H1 (cell line): ENCODE data around the gene GCNA. TPM values are rescaled to one million over a fixed set of nuclear protein-coding genes. Genes with fewer than 3 reads are reported as not detected.

Experiments used
- CTCF ChIA-PET: fragments of 300-600 bp; sonication (Branson Sonifier 250); formaldehyde crosslinking; loops from one replicate; lab custom pipeline; 2021; ENCODE audit not compliant: partially characterized antibody; lab: Charles Lee
- POLR2A ChIA-PET: fragments of 300-600 bp; sonication (Branson Sonifier 250); formaldehyde crosslinking; loops from one replicate; lab custom pipeline; 2021; ENCODE audit warnings: inconsistent platforms; ENCODE audit not compliant: partially characterized antibody; lab: Charles Lee
- DNase-seq, 2 experiments: peaks; one replicate each; pipeline versions ENCODE4 v3.0.0 to v3.0.0-alpha.2; 2010 to 2022; ENCODE audit warnings: low spot score in 2 of 2, low read depth in 1 of 2, mixed read lengths in 1 of 2
- FAIRE-seq: peaks from 2 replicates; lab custom pipeline; 2011; peaks lifted over from hg19 to GRCh38; lab: Jason Lieb, UNC
- H2AFZ ChIP-seq: 2 replicates; pipeline ENCODE4 v1.8.1; 2012; ENCODE audit warnings: low read length, inconsistent platforms
- H2AK5ac ChIP-seq: 2 replicates; pipeline ENCODE4 v1.6.1; 2013; ENCODE audit warnings: low read depth, low read length
- H2BK120ac ChIP-seq: replicated peaks from 2 replicates; pipeline ENCODE3; 2013; ENCODE audit warnings: low read depth, low read length, inconsistent platforms
- H2BK12ac ChIP-seq: 2 replicates; pipeline ENCODE4 v1.6.1; 2013; ENCODE audit warnings: low read depth, low read length
- H2BK15ac ChIP-seq: 2 replicates; pipeline ENCODE4 v1.6.1; 2013; ENCODE audit warnings: low read length
- H2BK20ac ChIP-seq: 2 replicates; pipeline ENCODE4 v1.6.1; 2013; ENCODE audit warnings: low read length
- H2BK5ac ChIP-seq: 2 replicates; pipeline ENCODE4 v1.6.1; 2013; ENCODE audit warnings: low read depth, low read length
- H3K14ac ChIP-seq: 2 replicates; pipeline ENCODE4 v1.6.1; 2013; ENCODE audit warnings: inconsistent platforms; ENCODE audit not compliant: insufficient read length
- H3K18ac ChIP-seq: 2 replicates; pipeline ENCODE4 v1.6.1; 2013; ENCODE audit warnings: low read length; ENCODE audit errors: extremely low read depth
- H3K23ac ChIP-seq: 2 replicates; pipeline ENCODE4 v1.6.1; 2013; ENCODE audit warnings: inconsistent platforms; ENCODE audit not compliant: insufficient read length
- H3K23me2 ChIP-seq: 2 replicates; pipeline ENCODE4 v1.6.1; 2013; ENCODE audit warnings: low read depth, low read length
- H3K27ac ChIP-seq: 2 replicates; pipeline ENCODE4 v1.6.1; 2011; ENCODE audit warnings: low read depth, low read length, inconsistent platforms
- H3K27me3 ChIP-seq, 4 experiments: replicated peaks in 1 of 4; 1 replicate in 1 of 4; 2 replicates in 3 of 4; pipeline versions ENCODE4 v1.6.1 to v1.8.1; 2011 to 2013; ENCODE audit warnings: low read length in 3 of 4, mild to moderate bottlenecking in 3 of 4, inconsistent platforms in 2 of 4, mixed read lengths in 2 of 4, moderate library complexity in 1 of 4; ENCODE audit not compliant: control insufficient read depth in 3 of 4, insufficient read depth in 3 of 4; ENCODE audit errors: extremely low read depth in 1 of 4
- H3K36me3 ChIP-seq, 4 experiments: 2 replicates each; pipeline versions ENCODE4 v1.6.1 to v1.8.1; 2011 to 2013; ENCODE audit warnings: mild to moderate bottlenecking in 4 of 4, low read length in 3 of 4, moderate library complexity in 2 of 4, control low read depth in 1 of 4, inconsistent platforms in 1 of 4; ENCODE audit not compliant: insufficient read depth in 4 of 4, control insufficient read depth in 2 of 4
- H3K4ac ChIP-seq: replicated peaks from 2 replicates; pipeline ENCODE3; 2013; ENCODE audit warnings: low read length, low read depth, mixed read lengths, inconsistent platforms; ENCODE audit not compliant: insufficient read length
- H3K4me1 ChIP-seq, 4 experiments: replicated peaks in 1 of 4; 1 replicate in 1 of 4; 2 replicates in 3 of 4; pipeline versions ENCODE4 v1.6.1 to v1.8.1; 2011 to 2013; ENCODE audit warnings: low read length in 3 of 4, inconsistent platforms in 2 of 4, mixed read lengths in 1 of 4; ENCODE audit not compliant: insufficient read depth in 4 of 4, control insufficient read depth in 3 of 4
- H3K4me2 ChIP-seq, 2 experiments: 2 replicates each; pipeline versions ENCODE4 v1.6.1 to v1.8.1; 2011 to 2013; ENCODE audit warnings: low read depth in 2 of 2, low read length in 2 of 2, control low read depth in 1 of 2, inconsistent platforms in 1 of 2, mild to moderate bottlenecking in 1 of 2; ENCODE audit not compliant: insufficient read depth in 1 of 2
- H3K4me3 ChIP-seq, 4 experiments: fragments of 200-600, 300-600 bp in 1 of 4; sonication (generic), shearing (Covaris generic), sonication (Bioruptor Twin) in 1 of 4; 2 replicates each; pipeline versions ENCODE4 v1.5.1 to v1.8.1; 2011 to 2016; ENCODE audit warnings: low read length in 4 of 4, low read depth in 3 of 4, control low read depth in 2 of 4, inconsistent platforms in 2 of 4, mild to moderate bottlenecking in 2 of 4, mixed read lengths in 1 of 4, moderate library complexity in 1 of 4; ENCODE audit not compliant: insufficient read depth in 2 of 4; ENCODE audit errors: extremely low read depth in 1 of 4
- H3K56ac ChIP-seq: replicated peaks from 2 replicates; pipeline ENCODE3; 2013; ENCODE audit warnings: low read depth, mild to moderate bottlenecking, mixed read lengths, low read length, inconsistent platforms; ENCODE audit not compliant: insufficient read length
- H3K79me1 ChIP-seq: 2 replicates; pipeline ENCODE4 v1.6.1; 2013; ENCODE audit warnings: low read depth, low read length, control low read depth
- H3K79me2 ChIP-seq, 2 experiments: 2 replicates each; pipeline versions ENCODE4 v1.6.1 to v1.8.1; 2012 to 2013; ENCODE audit warnings: low read length in 2 of 2, mild to moderate bottlenecking in 2 of 2, inconsistent platforms in 1 of 2; ENCODE audit not compliant: insufficient read depth in 2 of 2, control insufficient read depth in 1 of 2
- H3K9ac ChIP-seq, 4 experiments: replicated peaks in 1 of 4; 1 replicate in 1 of 4; 2 replicates in 3 of 4; pipeline versions ENCODE4 v1.6.1 to v1.8.1; 2011 to 2013; ENCODE audit warnings: low read depth in 3 of 4, low read length in 3 of 4, control low read depth in 2 of 4, mild to moderate bottlenecking in 2 of 4, moderate library complexity in 2 of 4, inconsistent platforms in 1 of 4; ENCODE audit errors: extremely low read depth in 1 of 4
- H3K9me3 ChIP-seq, 2 experiments: 2 replicates each; pipeline versions ENCODE4 v1.6.1 to v1.8.1; 2012 to 2013; ENCODE audit warnings: mild to moderate bottlenecking in 2 of 2, moderate library complexity in 2 of 2, control low read depth in 1 of 2, inconsistent platforms in 1 of 2, low read depth in 1 of 2, low read length in 1 of 2, mixed read lengths in 1 of 2; ENCODE audit not compliant: insufficient read depth in 2 of 2
- H4K20me1 ChIP-seq, 2 experiments: replicated peaks in 1 of 2; 2 replicates each; pipeline versions ENCODE3 to v1.8.1; 2011 to 2013; ENCODE audit warnings: inconsistent platforms in 2 of 2, low read length in 2 of 2, mild to moderate bottlenecking in 1 of 2; ENCODE audit not compliant: insufficient read depth in 2 of 2, control insufficient read depth in 1 of 2
- H4K5ac ChIP-seq: 2 replicates; pipeline ENCODE4 v1.6.1; 2013; ENCODE audit warnings: low read length, low read depth, mixed read lengths, inconsistent platforms; ENCODE audit not compliant: insufficient read length
- H4K8ac ChIP-seq: 2 replicates; pipeline ENCODE4 v1.8.0; 2013; ENCODE audit warnings: mild to moderate bottlenecking, moderate library complexity, low read length, inconsistent platforms; ENCODE audit not compliant: insufficient read depth; ENCODE audit errors: extremely low read depth
- H4K91ac ChIP-seq: replicated peaks from 2 replicates; pipeline ENCODE3; 2013; ENCODE audit warnings: low read length, mixed read lengths, inconsistent platforms; ENCODE audit not compliant: insufficient read length
- ATF3 ChIP-seq: IDR thresholded peaks from 2 replicates; pipeline ENCODE4 v1.6.1; 2011; ENCODE audit warnings: low read depth, mild to moderate bottlenecking, low read length; ENCODE audit not compliant: insufficient read depth
- BACH1 ChIP-seq: IDR thresholded peaks from 2 replicates; pipeline ENCODE4 v1.6.1; 2012; ENCODE audit warnings: low read length, improper control_type of control experiment
- EP300 ChIP-seq, 2 experiments: IDR thresholded peaks; 1 replicate in 1 of 2; 2 replicates in 1 of 2; pipeline ENCODE4 v1.6.1; 2011 to 2012; ENCODE audit warnings: low read depth in 2 of 2, low read length in 2 of 2, mild to moderate bottlenecking in 2 of 2, borderline replicate concordance in 1 of 2, inconsistent platforms in 1 of 2, moderate library complexity in 1 of 2
- JUN ChIP-seq: IDR thresholded peaks from 2 replicates; pipeline ENCODE4 v1.6.1; 2011; ENCODE audit warnings: low read depth, mild to moderate bottlenecking, improper control_type of control experiment, low read length
- KDM4A ChIP-seq: IDR thresholded peaks from one replicate; pipeline ENCODE4 v1.7.1; 2012; ENCODE audit warnings: low read depth, mild to moderate bottlenecking, moderate library complexity, low read length, inconsistent platforms; ENCODE audit not compliant: severe bottlenecking
- RNF2 ChIP-seq: fragments of 200-900, 300-1000 bp; sonication (generic); IDR thresholded peaks from 2 replicates; pipeline ENCODE4 v1.7.1; 2016; ENCODE audit warnings: borderline replicate concordance, low read depth, mild to moderate bottlenecking, antibody characterized with exemption, low read length; ENCODE audit not compliant: poor library complexity, severe bottlenecking; ENCODE audit errors: missing control alignments
- RXRA ChIP-seq: IDR thresholded peaks from 2 replicates; pipeline ENCODE4 v1.6.1; 2011; ENCODE audit warnings: low read depth, mild to moderate bottlenecking, low read length, moderate library complexity; ENCODE audit not compliant: insufficient read depth
- SP2 ChIP-seq: IDR thresholded peaks from 2 replicates; pipeline ENCODE4 v1.6.1; 2012; ENCODE audit warnings: mild to moderate bottlenecking, low read length, inconsistent platforms
- TAF7 ChIP-seq: optimal IDR thresholded peaks from 2 replicates; pipeline ENCODE3; 2011; ENCODE audit warnings: low read depth, mild to moderate bottlenecking, inconsistent platforms, low read length, moderate library complexity, borderline replicate concordance
- WGBS, 2 experiments: shearing (Covaris generic) in 1 of 2; methylation state at CpG; one replicate each; pipeline versions ENCODE4 v1.1.6 to v1.1.7; 2013 to 2015; ENCODE audit warnings: low lambda C conversion rate in 2 of 2, mixed read lengths in 2 of 2, inconsistent platforms in 1 of 2, low coverage in 1 of 2, missing lambda C conversion rate in 1 of 2; ENCODE audit not compliant: insufficient replicate concordance in 2 of 2, insufficient coverage in 1 of 2, insufficient read length in 1 of 2; ENCODE audit errors: extremely low coverage in 1 of 2, missing lambda C conversion rate in 1 of 2; 5-methylcytosine and 5-hydroxymethylcytosine counted together
- polyA plus RNA-seq, 7 experiments: library from polyadenylated mRNA; depleted of rRNA in 3 of 7; stranded (reverse) in 5 of 7; unstranded in 2 of 7; fragments of >200 nt in 5 of 7; fragments of 200-250 nt in 2 of 7; gene quantifications; 1 replicate in 5 of 7; 2 replicates in 1 of 7; 4 replicates in 1 of 7; pipeline versions ENCODE4 v1.2.1 to v1.2.3, GENCODE V29; 2011 to 2013; ENCODE audit warnings: missing spikeins in 2 of 7, mixed read lengths in 2 of 7
- total RNA-seq: library from RNA; stranded (reverse); fragmentation: NEBNext Ultra II Directional; extraction: Animal tissue kit (Norgen Biotek cat#: 25700); gene quantifications from 2 replicates; pipeline ENCODE4 v1.2.1, GENCODE V29; 2021
- TF ChIP-seq, protein P1 (sequence below): IDR thresholded peaks from 2 replicates; pipeline ENCODE4 v1.6.1; 2012; ENCODE audit warnings: inconsistent platforms
- TF ChIP-seq, protein P2 (sequence below): IDR thresholded peaks from 2 replicates; pipeline ENCODE4 v1.6.1; 2012; ENCODE audit warnings: low read length, inconsistent platforms

The GCNA gene
- total and polyA plus RNA-seq, 2 of the 8 experiments (the other 6 are each of a cell fraction or from before 2014, with no cell fraction given): 0.41 to 0.95 TPM

DNA sequence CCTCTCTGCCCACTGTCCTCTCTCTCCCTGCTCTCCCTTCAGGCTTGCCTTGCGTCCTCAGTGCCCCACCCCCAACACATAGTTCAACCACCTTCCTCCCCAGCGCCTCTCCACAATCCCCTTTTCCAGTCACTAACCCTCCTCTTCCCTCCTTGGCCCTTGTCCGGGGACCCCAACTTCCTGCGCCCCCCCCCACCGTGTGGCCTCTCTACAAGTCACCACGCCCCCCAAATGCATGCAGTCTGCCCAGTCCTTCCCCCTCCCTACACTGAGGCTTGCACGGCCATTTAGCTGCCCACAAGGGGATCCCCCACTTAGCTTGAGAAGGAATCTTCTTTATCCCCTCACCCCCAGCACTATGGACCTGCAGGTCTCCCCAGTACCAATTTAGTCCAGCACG is 39.5 kb downstream of the GCNA start:
- WGBS, 2 experiments: no CpG with 5 or more reads among the region's 8 CpGs
- Histone ChIP-seq H2AK5ac (no peak overlapping the region), H4K5ac (no peak overlapping the region), H2AFZ (no peak overlapping the region), H3K4me3 (no peak overlapping the region), H3K27ac (no peak overlapping the region), H2BK5ac (no peak overlapping the region), H4K91ac (no peak overlapping the region), H3K79me1 (no peaks in the 10 kb centered on the region), H3K27me3 (no peaks in the 10 kb centered on the region), H2BK15ac (no peak overlapping the region), H3K23ac (no peak overlapping the region), H3K56ac (no peak overlapping the region), H3K4ac (no peak overlapping the region), H2BK12ac (no peak overlapping the region), H3K14ac (no peak overlapping the region), H2BK20ac (no peak overlapping the region), H3K36me3 (no peaks in the 10 kb centered on the region), H4K20me1 (no peaks in the 10 kb centered on the region), H4K8ac (no peak overlapping the region; the same call in 1 of the 2 replicates), H3K9me3 (no peaks in the 10 kb centered on the region), H3K79me2 (no peaks in the 10 kb centered on the region), H3K4me1 (peaks cover 0 to 3% (median 0%) of the 10 kb centered on the region in 4 experiments; a peak in 1 of 7 replicates), H3K18ac (no peak overlapping the region), H3K9ac (no peak overlapping the region), H3K4me2 (no peak overlapping the region), H3K23me2 (no peaks in the 10 kb centered on the region), H2BK120ac (no peak overlapping the region)
- ChIA-PET POLR2A (no interaction called here), CTCF (no interaction called here)
- FAIRE-seq (no peak), DNase-seq (no peak)
- TF ChIP-seq, protein P1, sequence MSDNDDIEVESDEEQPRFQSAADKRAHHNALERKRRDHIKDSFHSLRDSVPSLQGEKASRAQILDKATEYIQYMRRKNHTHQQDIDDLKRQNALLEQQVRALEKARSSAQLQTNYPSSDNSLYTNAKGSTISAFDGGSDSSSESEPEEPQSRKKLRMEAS: no peak
- TF ChIP-seq BACH1: no peak
- TF ChIP-seq JUN: no peak
- no peak for TF ChIP-seq RNF2
- TF ChIP-seq EP300 (IDR thresholded peaks at IDR 0.05; ENCODE audit: borderline replicate concordance in 1 of 2, low read depth in 2 of 2, low read length in 2 of 2): no peak
- TF ChIP-seq SP2: no peak
- TF ChIP-seq ATF3: no peak
- no peak for TF ChIP-seq TAF7
- no peak for TF ChIP-seq KDM4A
- TF ChIP-seq, protein P2, sequence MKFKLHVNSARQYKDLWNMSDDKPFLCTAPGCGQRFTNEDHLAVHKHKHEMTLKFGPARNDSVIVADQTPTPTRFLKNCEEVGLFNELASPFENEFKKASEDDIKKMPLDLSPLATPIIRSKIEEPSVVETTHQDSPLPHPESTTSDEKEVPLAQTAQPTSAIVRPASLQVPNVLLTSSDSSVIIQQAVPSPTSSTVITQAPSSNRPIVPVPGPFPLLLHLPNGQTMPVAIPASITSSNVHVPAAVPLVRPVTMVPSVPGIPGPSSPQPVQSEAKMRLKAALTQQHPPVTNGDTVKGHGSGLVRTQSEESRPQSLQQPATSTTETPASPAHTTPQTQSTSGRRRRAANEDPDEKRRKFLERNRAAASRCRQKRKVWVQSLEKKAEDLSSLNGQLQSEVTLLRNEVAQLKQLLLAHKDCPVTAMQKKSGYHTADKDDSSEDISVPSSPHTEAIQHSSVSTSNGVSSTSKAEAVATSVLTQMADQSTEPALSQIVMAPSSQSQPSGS: no peak
- TF ChIP-seq RXRA: no peak
